ENCODE results near the gene SLC24A4.

The SLC24A4 gene

DNA sequence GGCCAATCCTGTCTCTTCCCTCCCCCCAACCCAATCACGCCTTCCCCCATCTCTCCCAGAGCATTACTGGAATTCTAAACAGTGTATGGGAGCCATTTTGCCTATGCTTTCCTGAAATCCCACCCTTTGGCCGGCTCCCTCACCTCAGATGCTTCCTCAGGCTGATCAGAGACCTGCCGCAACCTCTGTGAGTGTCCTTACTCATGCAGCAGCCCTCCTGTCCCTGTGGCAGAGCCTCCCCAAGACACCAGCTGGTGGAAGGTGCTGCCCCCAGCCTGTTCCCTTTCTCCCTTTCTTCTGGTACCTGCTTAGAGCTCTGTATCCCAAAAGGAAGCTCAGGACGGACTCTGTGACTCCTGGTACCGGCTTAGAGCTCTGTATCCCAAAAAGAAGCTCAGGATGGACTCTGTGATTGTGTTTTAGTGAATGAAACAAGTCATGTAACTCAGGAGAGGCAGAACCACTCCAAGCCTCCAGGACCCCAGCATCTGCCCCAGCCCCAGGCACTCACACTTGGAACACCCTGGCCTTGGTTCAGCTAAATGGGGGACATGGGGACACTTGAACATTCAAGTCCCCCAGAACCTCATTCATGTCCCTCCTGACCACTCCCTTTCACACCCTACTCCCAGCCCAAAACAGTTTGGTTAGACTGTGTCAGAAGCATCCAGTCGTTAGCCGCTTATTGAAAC is 161.3 kb downstream of the SLC24A4 start:
- no peak for DNase-seq

DNA sequence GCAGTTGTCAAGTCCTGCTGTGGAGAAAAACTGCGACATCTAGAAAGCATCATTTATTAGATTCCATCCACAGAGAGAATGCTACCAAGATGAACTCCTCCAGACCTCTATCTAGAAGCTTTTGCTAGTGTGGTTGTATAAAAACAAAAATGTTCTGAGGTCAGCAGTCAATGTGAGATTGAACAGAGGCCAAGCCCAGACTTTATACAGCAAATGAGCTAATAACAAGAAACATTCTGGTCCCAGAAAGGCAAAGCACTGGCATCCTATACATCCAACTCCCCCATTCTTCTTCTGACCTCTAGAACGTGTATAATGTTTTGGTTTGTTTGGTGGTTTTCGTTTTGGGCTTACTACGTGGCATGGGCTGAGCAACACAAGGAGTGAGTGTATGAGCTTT is 163.9 kb downstream of the SLC24A4 start:
- DNase-seq = no peak

DNA sequence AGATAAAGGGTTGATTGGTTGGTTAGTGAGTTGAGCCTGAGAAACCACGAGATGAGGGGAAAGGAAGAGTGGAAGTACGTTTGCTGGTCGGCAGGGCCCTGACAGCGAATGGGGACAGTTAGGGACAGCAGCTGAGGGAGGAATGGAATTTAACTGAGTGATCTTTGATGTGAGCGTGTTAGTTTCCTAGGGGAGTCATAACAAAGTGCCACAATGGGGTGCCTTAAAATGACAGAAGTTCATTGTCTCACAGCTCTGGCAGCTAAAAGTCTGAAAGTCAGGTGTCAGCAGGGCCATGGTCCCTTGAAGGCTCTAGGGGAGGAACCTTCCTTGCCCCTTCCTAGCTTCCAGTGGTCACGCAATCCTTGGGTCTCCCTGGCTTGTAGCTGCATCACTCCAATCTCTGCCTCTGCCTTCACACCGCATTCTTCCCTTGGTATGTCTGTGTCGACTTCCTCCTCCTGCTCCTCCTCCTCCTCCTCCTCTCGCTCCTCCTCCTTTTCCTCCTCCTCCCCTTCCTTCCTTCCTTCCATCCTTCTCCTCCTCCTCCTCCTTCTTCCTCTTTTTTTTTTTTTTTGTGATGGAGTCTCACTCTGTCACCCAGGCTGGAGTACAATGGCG is 164.7 kb downstream of the SLC24A4 start:
- DNase-seq = no peak

GRCh38 chr14:92489394-92490238 is 166.7 kb downstream of the SLC24A4 start:
- DNase-seq = no peak

GRCh38 chr14:92490239-92490959 is 167.4 kb downstream of the SLC24A4 start:
- no peak for DNase-seq

GRCh38 chr14:92491782-92492181 is 168.8 kb downstream of the SLC24A4 start:
- no peak for DNase-seq

DNA sequence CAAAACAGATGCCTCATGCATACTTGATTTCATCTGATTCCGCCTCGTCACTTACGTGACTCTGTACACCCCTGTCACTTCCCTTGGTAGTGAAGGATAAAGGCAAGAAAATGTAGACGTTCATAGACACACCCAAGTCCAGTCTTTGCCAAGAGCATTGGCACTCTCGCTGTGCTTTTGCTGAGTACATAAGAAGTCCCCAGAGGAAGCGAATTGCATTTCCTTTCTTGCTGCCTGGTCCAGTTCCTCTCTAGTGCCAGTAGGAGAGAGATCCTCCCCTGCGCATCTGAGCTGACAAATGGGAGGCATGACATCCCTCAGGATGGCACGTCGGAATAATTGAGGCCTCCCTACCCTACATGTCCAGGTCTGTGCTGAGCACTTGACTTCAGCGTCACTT is 169.3 kb downstream of the SLC24A4 start:
- no peak for DNase-seq

DNA sequence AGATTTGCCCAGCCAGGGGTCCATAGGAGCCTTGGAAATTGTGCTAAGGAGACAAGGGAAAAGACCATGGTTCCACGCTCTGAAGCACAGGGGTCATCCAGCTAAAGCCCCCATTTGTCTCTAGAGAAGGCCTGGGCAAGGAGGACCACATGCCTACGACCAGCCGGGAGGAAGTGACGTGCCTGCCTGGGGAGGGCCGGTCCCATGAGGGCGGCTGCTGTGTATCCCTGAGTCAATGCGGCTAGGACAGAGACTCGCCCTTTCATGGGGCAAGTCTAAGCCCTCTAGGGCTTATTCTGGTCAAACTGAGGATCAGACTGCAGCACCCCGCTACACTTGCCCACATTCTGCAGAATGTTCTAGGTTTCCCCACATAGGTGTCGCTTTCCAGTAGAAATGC is 170.1 kb downstream of the SLC24A4 start:
- DNase-seq = no peak

DNA sequence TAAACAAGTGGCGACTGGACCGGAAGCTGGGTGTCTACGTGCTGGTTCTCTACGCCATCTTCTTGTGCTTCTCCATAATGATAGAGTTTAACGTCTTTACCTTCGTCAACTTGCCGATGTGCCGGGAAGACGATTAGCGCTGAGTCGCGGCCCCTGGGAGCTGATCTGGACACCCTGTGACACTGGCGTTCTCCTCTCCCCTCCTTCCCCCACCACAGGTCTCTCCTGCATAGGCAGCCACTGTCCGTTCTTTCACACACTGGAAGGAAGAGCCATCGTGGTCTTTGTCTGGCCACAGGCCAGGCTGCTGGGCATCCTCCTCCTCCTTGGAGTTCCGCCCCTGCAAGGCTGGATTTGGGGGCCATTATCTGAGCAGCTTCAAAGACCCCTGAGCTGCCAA is 170.5 kb downstream of the SLC24A4 start:
- DNase-seq = no peak

DNA sequence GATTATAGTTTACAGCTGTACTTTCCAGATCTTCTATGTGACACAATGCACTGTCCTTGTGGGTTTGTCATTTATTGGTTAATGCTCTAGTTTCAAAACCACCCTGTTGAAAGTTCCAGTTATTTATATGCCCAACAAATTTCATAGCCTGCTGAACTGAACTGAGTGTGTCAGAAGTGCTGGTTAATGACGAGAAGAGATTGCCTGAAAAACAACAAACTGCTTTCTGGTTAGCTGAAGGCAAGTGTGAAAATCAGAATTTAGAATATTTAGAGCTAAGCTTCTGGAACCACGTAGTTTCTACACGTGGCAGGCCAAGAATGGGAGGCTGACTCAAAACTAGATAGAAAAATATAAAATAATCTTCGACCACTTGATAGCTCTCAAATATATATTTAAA is 171.5 kb downstream of the SLC24A4 start:
- no peak for DNase-seq

DNA sequence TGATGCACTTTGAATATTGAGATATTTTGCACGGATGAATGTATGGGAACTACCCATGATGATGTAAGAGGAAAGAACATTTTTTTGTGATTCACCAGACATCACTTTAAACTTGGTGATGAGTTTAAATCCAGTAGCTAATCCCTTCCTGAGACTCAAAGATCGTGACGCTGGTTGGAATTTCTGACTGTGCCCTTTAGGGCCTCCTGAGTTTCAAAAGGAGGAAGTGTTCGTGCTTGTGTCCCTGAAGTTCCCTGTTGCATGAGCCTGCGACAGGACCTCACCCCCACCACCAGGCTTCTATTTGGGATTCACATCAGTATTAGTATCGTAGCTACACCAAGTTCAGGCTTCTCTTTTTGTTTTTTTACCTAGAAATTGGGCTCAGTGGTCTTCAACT is 172.1 kb downstream of the SLC24A4 start:
- DNase-seq = no peak

GRCh38 chr14:92496191-92496857 is 173.4 kb downstream of the SLC24A4 start:
- no peak for DNase-seq

- no peak for DNase-seq
Measured at GRCh38 chr14:92497391-92497790, 174.4 kb downstream of the SLC24A4 start.

DNA sequence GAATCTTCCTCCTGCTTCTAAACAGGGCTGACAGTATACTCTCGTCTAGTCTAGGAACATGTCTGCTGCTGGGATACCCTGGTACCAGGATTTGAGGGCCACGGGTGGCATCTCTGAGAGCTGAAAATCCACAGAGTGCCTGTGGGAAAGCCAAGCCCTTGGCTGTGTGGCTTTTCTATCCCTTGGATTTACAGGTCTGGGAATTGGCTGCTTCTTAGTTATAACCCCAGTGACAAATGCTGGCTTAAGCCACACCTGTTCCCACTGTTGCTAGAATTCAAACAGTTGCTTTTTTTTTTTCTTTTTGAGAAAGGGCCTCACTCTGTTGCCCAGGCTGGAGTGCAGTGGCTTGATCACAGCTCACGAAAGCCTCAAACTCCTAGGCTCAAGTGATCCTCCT is 176.3 kb downstream of the SLC24A4 start:
- no peak for DNase-seq

- no peak for DNase-seq
Measured at GRCh38 chr14:92500491-92500941, 177.6 kb downstream of the SLC24A4 start.

DNA sequence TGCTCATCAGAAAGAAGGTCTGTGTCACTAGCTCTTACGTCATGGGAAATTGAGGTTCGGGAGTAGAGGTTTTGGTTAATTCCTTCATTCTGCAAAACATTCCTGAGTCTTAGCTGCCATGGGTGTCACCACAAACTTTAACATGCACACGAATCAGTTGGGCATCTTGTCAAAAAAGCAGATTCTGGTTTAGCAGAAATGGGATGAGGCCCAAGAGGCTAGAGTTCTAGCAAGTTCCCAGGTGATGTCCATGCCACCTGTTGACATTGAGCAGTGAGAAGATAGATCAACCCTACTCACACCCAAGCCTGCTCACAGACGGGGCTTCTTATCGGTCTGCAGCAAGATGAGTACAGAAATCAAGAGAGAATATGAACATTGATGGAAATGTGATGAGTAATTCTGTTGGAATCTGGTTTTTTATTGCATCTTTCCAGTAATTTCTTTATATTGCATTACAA is 179.0 kb downstream of the SLC24A4 start:
- DNase-seq = no peak

GRCh38 chr14:92502541-92503286 is 179.7 kb downstream of the SLC24A4 start:
- no peak for DNase-seq

GRCh38 chr14:92503756-92504491 is 181.0 kb downstream of the SLC24A4 start:
- no peak for DNase-seq

DNA sequence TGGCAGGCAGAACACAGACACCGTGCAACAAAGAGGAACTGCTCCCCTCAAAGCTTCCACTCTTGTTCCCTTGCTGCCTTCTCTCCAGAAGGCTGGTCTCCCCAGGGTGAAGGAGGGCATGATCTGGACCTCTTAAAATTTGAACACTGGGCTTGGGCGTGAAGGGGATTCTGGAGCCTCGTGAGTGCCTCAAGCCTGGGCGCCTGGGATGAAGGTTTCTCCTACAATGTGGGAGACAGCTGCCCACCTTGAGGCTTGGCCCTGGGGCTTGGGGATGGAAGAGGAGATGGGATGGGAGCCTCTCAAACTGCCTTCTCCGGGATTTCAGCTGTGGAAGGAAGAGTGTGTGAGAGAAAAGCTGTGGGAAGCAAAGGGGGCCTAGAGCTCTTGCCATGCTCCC is 182.9 kb downstream of the SLC24A4 start:
- DNase-seq = no peak

GRCh38 chr14:92506231-92506630 is 183.3 kb downstream of the SLC24A4 start:
- DNase-seq = no peak

DNA sequence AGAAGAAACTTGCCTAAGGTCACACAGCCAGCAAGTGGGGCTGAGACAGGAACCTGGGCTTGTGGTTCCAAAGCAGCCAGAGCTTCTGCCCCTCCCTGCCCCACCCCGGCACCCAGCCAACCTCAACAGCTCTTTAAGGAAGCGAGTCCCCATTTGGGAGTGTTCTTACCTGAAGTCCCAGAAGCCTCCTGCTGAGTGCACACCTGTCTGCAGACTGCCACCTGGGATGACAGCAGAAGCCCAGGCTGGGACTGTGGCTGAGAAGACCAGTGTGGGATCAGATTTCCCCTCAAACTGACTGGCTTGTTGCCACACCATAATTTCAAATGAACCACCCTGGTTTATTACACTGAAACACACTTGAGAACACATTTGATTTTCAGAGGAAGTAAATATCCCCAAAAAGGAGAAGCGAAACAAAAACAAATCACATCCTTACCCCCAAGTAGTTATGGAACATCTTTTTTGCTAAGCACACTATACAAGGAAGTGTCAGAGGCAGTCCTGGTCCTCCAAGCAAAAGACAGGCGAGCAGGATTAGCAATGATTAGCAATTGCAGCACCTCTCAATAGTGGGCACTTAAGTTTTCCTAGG is 184.3 kb downstream of the SLC24A4 start:
- DNase-seq = no peak

All from activated CD4-positive, alpha-beta T cell treated with anti-CD3 and anti-CD28 coated beads for 4 hours (primary cell).